Sigmoid colon (tissue), 4 donors: ENCODE results near the gene GPR50.

Experiments used
- POLR2AphosphoS5 ChIP-seq, 4 donors: sonication (generic); formaldehyde crosslinking; IDR thresholded peaks; one replicate each; pipeline ENCODE4 v1.6.1; 2017; ENCODE audit warnings: antibody characterized with exemption in 4 of 4
- TF ChIP-seq, protein P1 (sequence below), 4 experiments: fragments of 450-650 bp in 3 of 4; fragments of 200-600 bp in 1 of 4; IDR thresholded peaks; one replicate each; pipeline ENCODE4 v1.5.1; 2016 to 2019; ENCODE audit warnings: antibody characterized with exemption in 4 of 4, mild to moderate bottlenecking in 3 of 4, moderate library complexity in 2 of 4

DNA sequence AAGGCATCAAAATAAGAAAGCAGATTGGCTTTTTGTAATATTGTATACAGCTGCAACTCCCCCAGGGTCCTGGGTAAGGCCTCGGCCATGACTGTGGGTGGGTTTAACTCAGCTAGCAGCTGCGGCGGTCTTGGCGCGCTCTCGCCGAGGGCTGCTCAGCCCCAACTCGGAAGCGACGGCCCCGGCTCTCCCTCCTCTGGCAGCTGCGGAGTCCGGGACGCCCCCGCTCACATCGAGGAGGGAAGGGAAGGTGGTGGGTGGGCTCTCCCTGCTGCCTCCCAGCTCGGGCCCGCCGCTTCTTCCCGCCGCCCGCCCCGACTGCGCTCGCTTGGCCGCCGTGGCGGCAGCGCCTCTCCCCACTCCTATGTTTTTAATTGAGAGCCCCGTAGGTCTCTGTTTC is 51.2 kb downstream of the GPR50 start:
- TF ChIP-seq, protein P1, sequence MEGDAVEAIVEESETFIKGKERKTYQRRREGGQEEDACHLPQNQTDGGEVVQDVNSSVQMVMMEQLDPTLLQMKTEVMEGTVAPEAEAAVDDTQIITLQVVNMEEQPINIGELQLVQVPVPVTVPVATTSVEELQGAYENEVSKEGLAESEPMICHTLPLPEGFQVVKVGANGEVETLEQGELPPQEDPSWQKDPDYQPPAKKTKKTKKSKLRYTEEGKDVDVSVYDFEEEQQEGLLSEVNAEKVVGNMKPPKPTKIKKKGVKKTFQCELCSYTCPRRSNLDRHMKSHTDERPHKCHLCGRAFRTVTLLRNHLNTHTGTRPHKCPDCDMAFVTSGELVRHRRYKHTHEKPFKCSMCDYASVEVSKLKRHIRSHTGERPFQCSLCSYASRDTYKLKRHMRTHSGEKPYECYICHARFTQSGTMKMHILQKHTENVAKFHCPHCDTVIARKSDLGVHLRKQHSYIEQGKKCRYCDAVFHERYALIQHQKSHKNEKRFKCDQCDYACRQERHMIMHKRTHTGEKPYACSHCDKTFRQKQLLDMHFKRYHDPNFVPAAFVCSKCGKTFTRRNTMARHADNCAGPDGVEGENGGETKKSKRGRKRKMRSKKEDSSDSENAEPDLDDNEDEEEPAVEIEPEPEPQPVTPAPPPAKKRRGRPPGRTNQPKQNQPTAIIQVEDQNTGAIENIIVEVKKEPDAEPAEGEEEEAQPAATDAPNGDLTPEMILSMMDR (IDR thresholded peaks at IDR 0.05) = no peak
- TF ChIP-seq POLR2AphosphoS5 (IDR thresholded peaks at IDR 0.05) = no peak
